Uterus (tissue), 2 donors: ENCODE results near the gene GOLGA6L9.
"Not testable (repeated sequence)": the region's sequence is repeated elsewhere in the genome, so short reads cannot be mapped to it uniquely, and the experiment has no call there.

Experiments used
- POLR2A ChIP-seq, 2 donors: fragments of 450-650 bp; IDR thresholded peaks; one replicate each; pipeline ENCODE4 v1.6.1; 2016; ENCODE audit warnings: antibody characterized with exemption in 2 of 2, mild to moderate bottlenecking in 1 of 2, moderate library complexity in 1 of 2
- TF ChIP-seq, protein P1 (sequence below), 4 experiments: fragments of 200-600 bp in 2 of 4; fragments of 450-650 bp in 2 of 4; sonication (generic) in 2 of 4; IDR thresholded peaks; one replicate each; pipeline ENCODE4 v1.5.1; 2016 to 2019; ENCODE audit warnings: antibody characterized with exemption in 4 of 4, mild to moderate bottlenecking in 2 of 4, moderate library complexity in 1 of 4

DNA sequence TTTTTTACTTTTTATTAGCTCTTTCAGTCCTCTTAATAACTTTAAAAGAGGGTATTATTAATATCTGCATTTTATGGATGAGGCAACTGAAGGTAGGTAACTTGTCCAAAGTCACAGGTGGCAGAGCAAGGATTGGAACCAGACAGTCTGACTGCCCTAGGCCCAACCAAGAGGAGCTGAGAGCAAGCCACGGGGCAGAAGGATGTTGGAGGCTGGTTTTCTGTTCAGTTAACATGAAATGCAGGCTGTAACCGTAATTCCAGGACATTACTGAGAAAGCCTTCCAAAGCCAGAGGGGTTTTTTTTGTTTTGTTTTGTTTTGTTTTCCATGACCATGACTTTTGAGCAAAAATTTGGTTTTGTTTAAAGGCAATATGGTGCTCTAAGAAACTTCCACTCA is 9.1 kb upstream of the GOLGA6L9 start:
- TF ChIP-seq, protein P1, sequence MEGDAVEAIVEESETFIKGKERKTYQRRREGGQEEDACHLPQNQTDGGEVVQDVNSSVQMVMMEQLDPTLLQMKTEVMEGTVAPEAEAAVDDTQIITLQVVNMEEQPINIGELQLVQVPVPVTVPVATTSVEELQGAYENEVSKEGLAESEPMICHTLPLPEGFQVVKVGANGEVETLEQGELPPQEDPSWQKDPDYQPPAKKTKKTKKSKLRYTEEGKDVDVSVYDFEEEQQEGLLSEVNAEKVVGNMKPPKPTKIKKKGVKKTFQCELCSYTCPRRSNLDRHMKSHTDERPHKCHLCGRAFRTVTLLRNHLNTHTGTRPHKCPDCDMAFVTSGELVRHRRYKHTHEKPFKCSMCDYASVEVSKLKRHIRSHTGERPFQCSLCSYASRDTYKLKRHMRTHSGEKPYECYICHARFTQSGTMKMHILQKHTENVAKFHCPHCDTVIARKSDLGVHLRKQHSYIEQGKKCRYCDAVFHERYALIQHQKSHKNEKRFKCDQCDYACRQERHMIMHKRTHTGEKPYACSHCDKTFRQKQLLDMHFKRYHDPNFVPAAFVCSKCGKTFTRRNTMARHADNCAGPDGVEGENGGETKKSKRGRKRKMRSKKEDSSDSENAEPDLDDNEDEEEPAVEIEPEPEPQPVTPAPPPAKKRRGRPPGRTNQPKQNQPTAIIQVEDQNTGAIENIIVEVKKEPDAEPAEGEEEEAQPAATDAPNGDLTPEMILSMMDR (IDR thresholded peaks at IDR 0.05), result not testable (repeated sequence)
- not testable (repeated sequence) for TF ChIP-seq POLR2A (IDR thresholded peaks at IDR 0.05)
